ENCODE data around the gene EML3.
A peak's percentile ranks its signal among the peaks of the same experiment; 100 is the strongest.
"Not testable (repeated sequence)": the region's sequence is repeated elsewhere in the genome, so short reads cannot be mapped to it uniquely, and the experiment has no call there.

Gene EML3

GRCh38 chr11:62612366-62613290, at the start of gene EML3, which contains the start of gene ROM1:
Gene EML3 (minus strand): TSS chr11:62612775. CDS start chr11:62612457, 318 bp downstream.
Gene ROM1 (plus strand): TSS chr11:62613257. CDS start chr11:62613282, 25 bp downstream.
- no peak for DNase-seq

GRCh38 chr11:62656796-62657429, 44.3 kb upstream of the EML3 start:
- no peak for DNase-seq

- no peak for DNase-seq
Measured at GRCh38 chr11:62654297-62654696, 41.7 kb upstream of the EML3 start.

- DNase-seq: no peak
Measured at GRCh38 chr11:62652161-62653006, 39.8 kb upstream of the EML3 start.

GRCh38 chr11:62650283-62650682, 37.7 kb upstream of the EML3 start:
- not testable (repeated sequence) for DNase-seq

- no peak for DNase-seq
Measured at GRCh38 chr11:62649486-62649885, 36.9 kb upstream of the EML3 start.

- DNase-seq: no peak
Measured at GRCh38 chr11:62648967-62649364, 36.4 kb upstream of the EML3 start.

GRCh38 chr11:62648185-62648966, 35.8 kb upstream of the EML3 start:
- no peak for DNase-seq

GRCh38 chr11:62647609-62648005, 35.0 kb upstream of the EML3 start:
- no peak for DNase-seq

- no peak for DNase-seq
Measured at GRCh38 chr11:62646825-62647608, 34.4 kb upstream of the EML3 start.

GRCh38 chr11:62645946-62646824, 33.6 kb upstream of the EML3 start, which contains the start of gene GANAB:
Gene GANAB (minus strand): TSS chr11:62646613. CDS start chr11:62646599, 14 bp downstream.
- peak; percentile 82 for DNase-seq

GRCh38 chr11:62645671-62645945, 33.0 kb upstream of the EML3 start:
- DNase-seq: no peak

- DNase-seq: no peak
Measured at GRCh38 chr11:62644220-62644619, 31.6 kb upstream of the EML3 start.

GRCh38 chr11:62632492-62632891, 19.9 kb upstream of the EML3 start:
- no peak for DNase-seq

- no peak for DNase-seq
Measured at GRCh38 chr11:62627713-62628112, 15.1 kb upstream of the EML3 start.

- no peak for DNase-seq
Measured at GRCh38 chr11:62622476-62623089, 10.0 kb upstream of the EML3 start.

GRCh38 chr11:62621567-62622470, 9.2 kb upstream of the EML3 start, which contains the start of gene B3GAT3:
Gene B3GAT3 (minus strand): TSS chr11:62621986. CDS start chr11:62621947, 39 bp downstream.
- DNase-seq: peak; percentile 90

GRCh38 chr11:62621027-62621566, 8.5 kb upstream of the EML3 start:
- DNase-seq: no peak

All from NCI-H2081 treated with DMSO at 0.1 percent for 48 hours (cell line).